Measurements from ENCODE around the gene COMMD10.

COMMD10 gene

DNA sequence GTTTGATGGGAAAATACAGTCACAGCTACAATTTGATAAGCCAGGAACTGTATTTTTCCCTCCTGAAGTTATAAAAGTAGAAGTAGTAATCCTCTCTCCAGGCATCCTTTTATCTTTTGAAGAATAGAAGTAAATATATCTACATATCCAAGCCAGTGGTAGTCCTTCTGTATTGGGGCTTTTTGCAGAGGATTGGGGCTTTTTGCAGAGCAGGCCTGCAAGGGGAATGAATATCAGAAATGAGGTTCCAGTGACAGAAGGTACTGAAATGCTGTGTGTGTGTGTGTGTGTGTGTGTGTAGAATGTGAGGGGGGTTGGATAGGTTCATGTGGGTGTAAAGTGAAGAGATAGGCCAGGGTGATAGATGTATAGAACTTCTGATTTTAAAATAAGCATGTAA is 127.4 kb downstream of the COMMD10 start:
- Histone ChIP-seq H3K9ac (ENCODE audit: low read length) (no peak overlapping the region), H2AFZ (ENCODE audit: low read depth, low read length, severe bottlenecking) (no peak overlapping the region), H3K9me3 (ENCODE audit: insufficient read depth, low read length) (no peaks in the 10 kb centered on the region), H3K4me2 (ENCODE audit: low read depth, low read length, poor library complexity, severe bottlenecking) (no peak overlapping the region), H3K79me2 (ENCODE audit: insufficient read depth, low read length) (no peaks in the 10 kb centered on the region), H3K27ac (ENCODE audit: low read depth, low read length) (no peak overlapping the region), H3F3A (ENCODE audit: insufficient read depth) (no peaks in the 10 kb centered on the region), H3K4me3 (ENCODE audit: insufficient read depth, low read length, poor library complexity, severe bottlenecking) (no peak overlapping the region), H4K20me1 (ENCODE audit: low read depth, low read length) (no peaks in the 10 kb centered on the region), H3K9me2 (replicated peaks; ENCODE audit: insufficient read depth, low read length) (no peaks in the 10 kb centered on the region), H3K36me3 (ENCODE audit: low read length) (no peaks in the 10 kb centered on the region), H3K27me3 (ENCODE audit: low read length) (no peaks in the 10 kb centered on the region)
- no peak for TF ChIP-seq EZH2phosphoT487 (conservative IDR thresholded peaks at IDR 0.05; ENCODE audit: low read length)
- TF ChIP-seq, protein P1, sequence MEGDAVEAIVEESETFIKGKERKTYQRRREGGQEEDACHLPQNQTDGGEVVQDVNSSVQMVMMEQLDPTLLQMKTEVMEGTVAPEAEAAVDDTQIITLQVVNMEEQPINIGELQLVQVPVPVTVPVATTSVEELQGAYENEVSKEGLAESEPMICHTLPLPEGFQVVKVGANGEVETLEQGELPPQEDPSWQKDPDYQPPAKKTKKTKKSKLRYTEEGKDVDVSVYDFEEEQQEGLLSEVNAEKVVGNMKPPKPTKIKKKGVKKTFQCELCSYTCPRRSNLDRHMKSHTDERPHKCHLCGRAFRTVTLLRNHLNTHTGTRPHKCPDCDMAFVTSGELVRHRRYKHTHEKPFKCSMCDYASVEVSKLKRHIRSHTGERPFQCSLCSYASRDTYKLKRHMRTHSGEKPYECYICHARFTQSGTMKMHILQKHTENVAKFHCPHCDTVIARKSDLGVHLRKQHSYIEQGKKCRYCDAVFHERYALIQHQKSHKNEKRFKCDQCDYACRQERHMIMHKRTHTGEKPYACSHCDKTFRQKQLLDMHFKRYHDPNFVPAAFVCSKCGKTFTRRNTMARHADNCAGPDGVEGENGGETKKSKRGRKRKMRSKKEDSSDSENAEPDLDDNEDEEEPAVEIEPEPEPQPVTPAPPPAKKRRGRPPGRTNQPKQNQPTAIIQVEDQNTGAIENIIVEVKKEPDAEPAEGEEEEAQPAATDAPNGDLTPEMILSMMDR (IDR thresholded peaks at IDR 0.05; ENCODE audit: insufficient read depth, low read length, poor library complexity, severe bottlenecking), result no peak

- no peaks in the 10 kb centered on the region for H3F3A ChIP-seq (ENCODE audit: insufficient read depth)
- H3K27ac ChIP-seq (ENCODE audit: low read depth, low read length), result no peak overlapping the region
- H4K20me1 ChIP-seq (ENCODE audit: low read depth, low read length), result no peaks in the 10 kb centered on the region
- H3K9ac ChIP-seq (ENCODE audit: low read length), result no peak overlapping the region
- H3K9me2 ChIP-seq (replicated peaks; ENCODE audit: insufficient read depth, low read length), result no peaks in the 10 kb centered on the region
- TF ChIP-seq EZH2phosphoT487 (conservative IDR thresholded peaks at IDR 0.05; ENCODE audit: low read length), result no peak
- TF ChIP-seq, protein P1 (IDR thresholded peaks at IDR 0.05; ENCODE audit: insufficient read depth, low read length, poor library complexity, severe bottlenecking), result no peak
- H2AFZ ChIP-seq (ENCODE audit: low read depth, low read length, severe bottlenecking), result no peak overlapping the region
- H3K4me3 ChIP-seq (ENCODE audit: insufficient read depth, low read length, poor library complexity, severe bottlenecking), result no peak overlapping the region
- H3K36me3 ChIP-seq (ENCODE audit: low read length), result no peaks in the 10 kb centered on the region
- no peaks in the 10 kb centered on the region for H3K79me2 ChIP-seq (ENCODE audit: insufficient read depth, low read length)
- H3K9me3 ChIP-seq (ENCODE audit: insufficient read depth, low read length), result no peaks in the 10 kb centered on the region
- H3K4me2 ChIP-seq (ENCODE audit: low read depth, low read length, poor library complexity, severe bottlenecking), result no peak overlapping the region
- H3K27me3 ChIP-seq (ENCODE audit: low read length), result no peaks in the 10 kb centered on the region
Observed at GRCh38 chr5:116216246-116216645, 131.4 kb downstream of the COMMD10 start.

DNA sequence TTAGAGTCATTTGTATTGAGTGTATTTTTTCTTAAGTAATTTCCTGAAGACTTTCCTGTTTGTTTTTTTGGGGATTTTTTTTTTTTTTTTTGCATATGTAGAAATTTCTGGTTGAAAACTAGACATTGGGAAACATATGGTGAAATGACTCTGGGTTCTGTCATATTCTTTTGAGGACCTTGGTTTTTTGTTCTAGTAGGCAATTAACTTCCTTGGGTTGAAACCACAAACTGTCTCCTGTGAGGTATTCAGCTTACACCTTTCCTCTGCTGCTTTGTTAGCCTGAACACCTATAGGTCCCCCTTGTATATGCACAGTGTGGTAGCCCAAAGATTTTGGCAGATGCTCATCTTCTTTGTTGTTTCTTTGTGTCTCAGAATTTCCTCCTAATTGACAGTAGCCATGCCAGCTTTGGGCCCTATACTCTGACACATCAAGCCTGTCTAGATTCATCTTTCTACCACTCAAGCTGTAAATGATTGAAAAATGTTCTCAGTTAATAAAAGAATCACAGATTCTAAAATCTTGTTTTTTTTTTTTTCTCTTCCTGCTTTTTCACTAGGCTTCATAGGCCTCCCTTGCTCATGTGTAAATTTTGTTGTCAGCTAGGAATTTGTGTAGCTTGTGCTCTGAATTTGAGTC is 140.6 kb downstream of the COMMD10 start:
- Histone ChIP-seq H3K4me2 (ENCODE audit: low read depth, low read length, poor library complexity, severe bottlenecking) (no peak overlapping the region), H2AFZ (ENCODE audit: low read depth, low read length, severe bottlenecking) (no peak overlapping the region), H3F3A (ENCODE audit: insufficient read depth) (no peaks in the 10 kb centered on the region), H3K9me3 (ENCODE audit: insufficient read depth, low read length) (no peaks in the 10 kb centered on the region), H3K9me2 (replicated peaks; ENCODE audit: insufficient read depth, low read length) (no peaks in the 10 kb centered on the region), H3K27ac (ENCODE audit: low read depth, low read length) (no peak overlapping the region), H3K27me3 (ENCODE audit: low read length) (no peaks in the 10 kb centered on the region), H3K79me2 (ENCODE audit: insufficient read depth, low read length) (no peaks in the 10 kb centered on the region), H4K20me1 (ENCODE audit: low read depth, low read length) (no peaks in the 10 kb centered on the region), H3K4me3 (ENCODE audit: insufficient read depth, low read length, poor library complexity, severe bottlenecking) (no peak overlapping the region), H3K36me3 (ENCODE audit: low read length) (no peaks in the 10 kb centered on the region), H3K9ac (ENCODE audit: low read length) (no peak overlapping the region)
- TF ChIP-seq, protein P1 (IDR thresholded peaks at IDR 0.05; ENCODE audit: insufficient read depth, low read length, poor library complexity, severe bottlenecking), result no peak
- TF ChIP-seq EZH2phosphoT487 (conservative IDR thresholded peaks at IDR 0.05; ENCODE audit: low read length), result no peak
